ENCODE measurements around the gene SMARCAL1. TPM values are rescaled to one million over a fixed set of nuclear protein-coding genes. Genes with fewer than 3 reads are reported as not detected.

SMARCAL1 gene
- total RNA-seq, 1 donor from 2014 or later: 5.3 TPM

DNA sequence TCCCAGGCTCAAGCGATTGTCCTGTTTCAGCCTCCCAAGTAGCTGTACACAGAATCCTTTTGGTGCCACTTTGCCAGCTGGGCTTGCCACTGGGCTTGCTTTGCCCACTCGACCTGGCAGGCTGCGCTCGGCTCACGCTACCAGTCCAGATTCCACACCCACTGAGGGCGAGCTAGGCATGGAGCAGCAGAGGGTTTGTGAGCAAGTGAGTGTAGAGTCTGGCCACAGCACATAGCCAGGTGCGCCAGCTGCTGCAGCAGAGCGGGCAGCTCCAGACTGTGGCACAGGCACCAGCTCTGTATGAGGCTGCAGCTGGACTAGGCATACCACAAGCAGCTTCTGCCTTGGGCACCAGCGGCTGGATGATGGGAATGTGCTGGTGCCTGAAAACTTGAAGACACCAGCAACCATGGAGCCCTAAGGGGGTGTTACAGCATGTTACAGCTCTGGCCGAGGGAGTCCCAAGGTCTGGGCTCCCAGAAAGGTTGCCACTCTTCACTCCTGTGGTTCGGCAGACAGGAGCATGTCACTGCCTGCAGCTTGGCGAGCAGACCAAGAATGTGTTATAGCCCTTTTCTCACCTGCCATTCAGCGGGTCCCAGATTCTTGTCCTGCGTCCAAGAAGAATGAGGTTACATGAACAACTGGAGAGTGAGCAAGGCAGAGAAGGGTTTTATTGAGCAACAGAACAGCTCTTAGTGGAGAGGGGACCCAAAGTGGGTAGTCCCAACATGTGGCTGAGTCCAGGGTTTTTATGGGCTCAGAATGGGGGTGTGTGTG, 12.9 kb downstream of the SMARCAL1 start:
- no peak overlapping the region for H3K27ac ChIP-seq
- H3K9me3 ChIP-seq: no peaks in the 10 kb centered on the region
- peaks cover 68 to 85% of the 10 kb centered on the region in 2 donors for H3K36me3 ChIP-seq
- TF ChIP-seq CTCF (IDR thresholded peaks at IDR 0.05): no peak
- intact Hi-C loops (cut with DNase I): no loop called here
- no peaks in the 10 kb centered on the region for H3K4me1 ChIP-seq
- no peak overlapping the region for H3K4me3 ChIP-seq
- no peaks in the 10 kb centered on the region for H3K27me3 ChIP-seq
- no peak for DNase-seq (ENCODE audit: low spot score in 2 of 2)

DNA sequence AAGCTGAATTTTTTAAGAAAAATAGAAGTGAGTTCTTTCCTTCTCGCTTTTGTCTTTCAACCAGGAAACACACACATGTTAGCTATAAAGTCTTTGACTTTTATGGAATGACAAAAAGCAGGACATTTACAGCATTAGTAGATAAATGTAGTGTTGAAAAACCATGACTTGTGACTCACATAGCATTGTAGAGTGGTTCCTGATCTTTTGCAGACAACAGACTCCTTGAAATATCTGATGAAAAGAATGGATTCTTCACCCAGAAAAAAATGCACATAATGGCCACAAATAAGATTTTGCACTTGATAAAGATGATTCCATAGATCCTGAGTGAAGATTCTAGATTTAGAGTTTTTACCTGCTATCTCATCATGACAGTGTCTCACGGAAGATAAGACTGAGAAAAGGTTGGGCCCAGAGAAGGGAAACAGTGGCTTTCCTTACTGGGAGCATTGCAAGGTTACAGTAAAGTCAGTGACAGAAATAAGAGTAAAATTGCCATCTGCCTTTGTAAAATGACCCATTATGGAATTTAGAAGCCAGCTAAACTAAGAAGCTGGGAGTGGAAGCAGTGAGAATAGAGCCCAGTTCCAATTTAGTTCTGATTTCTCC, 14.0 kb downstream of the SMARCAL1 start:
- no peaks in the 10 kb centered on the region for H3K9me3 ChIP-seq
- no peaks in the 10 kb centered on the region for H3K27me3 ChIP-seq
- no peaks in the 10 kb centered on the region for H3K4me1 ChIP-seq
- TF ChIP-seq CTCF (IDR thresholded peaks at IDR 0.05): no peak
- intact Hi-C loops (cut with DNase I): no loop called here
- H3K27ac ChIP-seq: no peak overlapping the region
- DNase-seq (ENCODE audit: low spot score in 2 of 2): no peak
- peaks cover 68 to 85% of the 10 kb centered on the region in 2 donors for H3K36me3 ChIP-seq
- no peak overlapping the region for H3K4me3 ChIP-seq

- no peak for TF ChIP-seq CTCF (IDR thresholded peaks at IDR 0.05)
- Histone ChIP-seq H3K27ac (no peak overlapping the region), H3K9me3 (no peaks in the 10 kb centered on the region), H3K27me3 (no peaks in the 10 kb centered on the region), H3K4me3 (no peak overlapping the region), H3K36me3 (peaks cover 62 to 85% of the 10 kb centered on the region in 2 donors), H3K4me1 (no peaks in the 10 kb centered on the region)
- intact Hi-C loops (cut with DNase I): no loop called here
- no peak for DNase-seq (ENCODE audit: low spot score in 2 of 2)
Measured at GRCh38 chr2:216426938-216427337, 14.7 kb downstream of the SMARCAL1 start.

GRCh38 chr2:216428618-216429350, 16.5 kb downstream of the SMARCAL1 start:
- no peaks in the 10 kb centered on the region for H3K9me3 ChIP-seq
- peaks cover 58 to 85% of the 10 kb centered on the region in 2 donors for H3K36me3 ChIP-seq
- intact Hi-C loops (cut with DNase I): no loop called here
- no peaks in the 10 kb centered on the region for H3K4me1 ChIP-seq
- no peak overlapping the region for H3K27ac ChIP-seq
- H3K27me3 ChIP-seq: no peaks in the 10 kb centered on the region
- TF ChIP-seq CTCF (IDR thresholded peaks at IDR 0.05): no peak
- DNase-seq (ENCODE audit: low spot score in 2 of 2): no peak
- no peak overlapping the region for H3K4me3 ChIP-seq

- TF ChIP-seq CTCF (IDR thresholded peaks at IDR 0.05): no peak
- no peak for DNase-seq (ENCODE audit: low spot score in 2 of 2)
- no peaks in the 10 kb centered on the region for H3K4me1 ChIP-seq
- H3K27ac ChIP-seq: no peak overlapping the region
- H3K4me3 ChIP-seq: no peak overlapping the region
- H3K9me3 ChIP-seq: no peaks in the 10 kb centered on the region
- peaks cover 58 to 85% of the 10 kb centered on the region in 2 donors for H3K36me3 ChIP-seq
- intact Hi-C loops (cut with DNase I): no loop called here
- no peaks in the 10 kb centered on the region for H3K27me3 ChIP-seq
Measured at GRCh38 chr2:216429428-216429827, 17.1 kb downstream of the SMARCAL1 start.
